GM12878 (cell line): ENCODE measurements around the gene ZFTA.

Source experiments
- BRCA1 ChIP-seq: IDR thresholded peaks from 2 replicates; pipeline ENCODE4 v1.6.1; 2011; ENCODE audit warnings: low read depth, low read length, improper control_type of control experiment
- CREB1 ChIP-seq: IDR thresholded peaks from 2 replicates; pipeline ENCODE4 v1.6.1; 2012; ENCODE audit warnings: low read depth, mild to moderate bottlenecking, inconsistent platforms
- CTCF ChIP-seq, 3 experiments: IDR thresholded peaks in 2 of 3; conservative IDR thresholded peaks in 1 of 3; 2 replicates each; pipeline ENCODE4 v1.5.1; 2011; ENCODE audit warnings: low read depth in 3 of 3, low read length in 3 of 3, mild to moderate bottlenecking in 3 of 3, control low read depth in 2 of 3, moderate library complexity in 2 of 3, inconsistent platforms in 1 of 3, mixed read lengths in 1 of 3; ENCODE audit not compliant: control insufficient read depth in 2 of 3, insufficient read depth in 1 of 3; ENCODE audit errors: extremely low read depth in 1 of 3
- EED ChIP-seq: sonication (generic); IDR thresholded peaks from 2 replicates; pipeline ENCODE4 v1.6.1; 2016; ENCODE audit warnings: antibody characterized with exemption, low read depth
- GATAD2B ChIP-seq: fragments of 450-650 bp; conservative IDR thresholded peaks from 2 replicates; pipeline ENCODE4 v1.6.1; 2017; ENCODE audit warnings: low read depth, mild to moderate bottlenecking, moderate library complexity
- IRF4 ChIP-seq: IDR thresholded peaks from 2 replicates; pipeline ENCODE4 v1.6.1; 2011; ENCODE audit warnings: low read depth, low read length
- POLR2A ChIP-seq: IDR thresholded peaks from 2 replicates; pipeline ENCODE4 v1.6.1; 2011; ENCODE audit warnings: low read depth, mild to moderate bottlenecking, low read length
- SP1 ChIP-seq: IDR thresholded peaks from one replicate; pipeline ENCODE4 v1.6.1; 2011; ENCODE audit warnings: low read depth, low read length
- TARDBP ChIP-seq: IDR thresholded peaks from 2 replicates; pipeline ENCODE4 v1.6.1; 2016; ENCODE audit warnings: borderline replicate concordance
- ZBED1 ChIP-seq: IDR thresholded peaks from 2 replicates; pipeline ENCODE4 v1.6.1; 2016; ENCODE audit warnings: borderline replicate concordance
- ZNF622 ChIP-seq: fragments of 450-650 bp; IDR thresholded peaks from 2 replicates; pipeline ENCODE4 v1.6.1; 2017; ENCODE audit warnings: mild to moderate bottlenecking, inconsistent platforms
- ZSCAN29 ChIP-seq: fragments of 450-650 bp; IDR thresholded peaks from 2 replicates; pipeline ENCODE4 v1.6.1; 2017; ENCODE audit warnings: mild to moderate bottlenecking, moderate library complexity
- TF ChIP-seq, protein P1 (sequence below): fragments of 150-350 bp; IDR thresholded peaks from 2 replicates; pipeline ENCODE4 v1.6.1; 2016; ENCODE audit warnings: low read depth, low read length

DNA sequence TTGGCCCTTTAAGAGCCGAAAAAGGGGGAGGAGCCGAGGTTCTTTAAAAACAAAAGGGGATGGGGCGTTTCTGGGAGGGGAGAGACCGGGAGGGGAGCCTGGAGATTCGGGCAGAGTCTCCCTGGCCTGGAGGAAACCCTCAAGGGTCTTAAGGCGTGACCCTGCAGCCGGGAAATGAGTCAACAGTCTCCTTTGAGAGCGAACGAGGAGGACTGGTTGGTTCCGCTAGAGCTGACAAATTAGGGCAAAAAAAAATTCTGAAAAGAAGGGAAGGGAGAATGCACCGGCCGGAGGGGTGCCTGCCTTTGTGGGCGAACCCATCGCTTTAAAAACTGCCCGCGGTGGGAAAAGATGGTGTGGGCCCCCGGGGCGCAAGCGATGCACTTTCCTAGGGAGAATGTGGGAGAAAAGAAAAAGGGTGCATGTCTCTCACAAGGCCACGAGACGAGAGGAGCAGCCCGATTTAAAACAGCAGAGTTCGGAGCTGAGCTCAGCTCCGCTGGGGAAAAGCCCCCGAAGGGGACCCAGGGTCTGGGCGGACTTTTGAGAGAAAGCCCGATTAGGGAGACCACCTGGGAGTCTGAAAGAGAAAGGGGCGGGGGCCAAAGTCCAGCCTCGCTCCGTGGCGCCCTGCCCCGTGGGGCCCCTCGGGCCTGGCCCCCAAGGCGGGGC is 874 bp downstream of the ZFTA start:
- TF ChIP-seq SP1: no peak
- TF ChIP-seq GATAD2B: 0 out of 2 replicates have a peak, but pooled peaks have one; percentile 80
- no peak for TF ChIP-seq ZBED1
- TF ChIP-seq, protein P1, sequence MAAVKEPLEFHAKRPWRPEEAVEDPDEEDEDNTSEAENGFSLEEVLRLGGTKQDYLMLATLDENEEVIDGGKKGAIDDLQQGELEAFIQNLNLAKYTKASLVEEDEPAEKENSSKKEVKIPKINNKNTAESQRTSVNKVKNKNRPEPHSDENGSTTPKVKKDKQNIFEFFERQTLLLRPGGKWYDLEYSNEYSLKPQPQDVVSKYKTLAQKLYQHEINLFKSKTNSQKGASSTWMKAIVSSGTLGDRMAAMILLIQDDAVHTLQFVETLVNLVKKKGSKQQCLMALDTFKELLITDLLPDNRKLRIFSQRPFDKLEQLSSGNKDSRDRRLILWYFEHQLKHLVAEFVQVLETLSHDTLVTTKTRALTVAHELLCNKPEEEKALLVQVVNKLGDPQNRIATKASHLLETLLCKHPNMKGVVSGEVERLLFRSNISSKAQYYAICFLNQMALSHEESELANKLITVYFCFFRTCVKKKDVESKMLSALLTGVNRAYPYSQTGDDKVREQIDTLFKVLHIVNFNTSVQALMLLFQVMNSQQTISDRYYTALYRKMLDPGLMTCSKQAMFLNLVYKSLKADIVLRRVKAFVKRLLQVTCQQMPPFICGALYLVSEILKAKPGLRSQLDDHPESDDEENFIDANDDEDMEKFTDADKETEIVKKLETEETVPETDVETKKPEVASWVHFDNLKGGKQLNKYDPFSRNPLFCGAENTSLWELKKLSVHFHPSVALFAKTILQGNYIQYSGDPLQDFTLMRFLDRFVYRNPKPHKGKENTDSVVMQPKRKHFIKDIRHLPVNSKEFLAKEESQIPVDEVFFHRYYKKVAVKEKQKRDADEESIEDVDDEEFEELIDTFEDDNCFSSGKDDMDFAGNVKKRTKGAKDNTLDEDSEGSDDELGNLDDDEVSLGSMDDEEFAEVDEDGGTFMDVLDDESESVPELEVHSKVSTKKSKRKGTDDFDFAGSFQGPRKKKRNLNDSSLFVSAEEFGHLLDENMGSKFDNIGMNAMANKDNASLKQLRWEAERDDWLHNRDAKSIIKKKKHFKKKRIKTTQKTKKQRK: no peak
- TF ChIP-seq IRF4: no peak
- no peak for TF ChIP-seq CTCF (IDR thresholded peaks at IDR 0.05 in 2 of 3, conservative IDR thresholded peaks at IDR 0.05 in 1 of 3; ENCODE audit: control insufficient read depth in 2 of 3, extremely low read depth in 1 of 3, insufficient read depth in 1 of 3, low read depth in 3 of 3, low read length in 3 of 3)
- no peak for TF ChIP-seq ZSCAN29
- TF ChIP-seq CREB1: no peak
- TF ChIP-seq TARDBP: no peak
- TF ChIP-seq POLR2A: no peak
- no peak for TF ChIP-seq BRCA1
- no peak for TF ChIP-seq EED
- no peak for TF ChIP-seq ZNF622
